GM19438 (cell line): Measurements from ENCODE around the gene CTNNA3.

ENCODE experiments used
- ATAC-seq: cut with Tn5 transposase; IDR thresholded peaks from one replicate; pipeline ENCODE4 v1.9.1; 2021; ENCODE audit warnings: low read depth; ENCODE audit not compliant: unreplicated experiment

The CTNNA3 gene

GRCh38 chr10:66215920-66216319, 1480.1 kb downstream of the CTNNA3 start:
- no peak for ATAC-seq

GRCh38 chr10:66214721-66215404, 1481.1 kb downstream of the CTNNA3 start:
- ATAC-seq, result no peak

GRCh38 chr10:66209025-66209424, 1487.0 kb downstream of the CTNNA3 start:
- no peak for ATAC-seq

GRCh38 chr10:66204838-66205237, 1491.2 kb downstream of the CTNNA3 start:
- no peak for ATAC-seq

GRCh38 chr10:66202101-66202500, 1493.9 kb downstream of the CTNNA3 start:
- no peak for ATAC-seq

GRCh38 chr10:66192162-66192831, 1503.7 kb downstream of the CTNNA3 start:
- no peak for ATAC-seq

GRCh38 chr10:66190413-66190812, 1505.6 kb downstream of the CTNNA3 start:
- ATAC-seq, result no peak

- ATAC-seq, result no peak
Measured at GRCh38 chr10:66189271-66189670, 1506.7 kb downstream of the CTNNA3 start.

GRCh38 chr10:66187053-66187733, 1508.8 kb downstream of the CTNNA3 start:
- ATAC-seq, result no peak

- no peak for ATAC-seq
Measured at GRCh38 chr10:66183028-66183427, 1513.0 kb downstream of the CTNNA3 start.

- peak; percentile 85 for ATAC-seq
Measured at GRCh38 chr10:66180581-66181318, 1515.2 kb downstream of the CTNNA3 start.

- no peak for ATAC-seq
Measured at GRCh38 chr10:66180021-66180420, 1516.0 kb downstream of the CTNNA3 start.

GRCh38 chr10:66176772-66177171, 1519.2 kb downstream of the CTNNA3 start:
- no peak for ATAC-seq

GRCh38 chr10:66167816-66168215, 1528.2 kb downstream of the CTNNA3 start:
- ATAC-seq, result no peak

GRCh38 chr10:66162560-66163143, 1533.3 kb downstream of the CTNNA3 start:
- no peak for ATAC-seq

GRCh38 chr10:66151346-66151745, 1544.6 kb downstream of the CTNNA3 start:
- ATAC-seq, result no peak

- ATAC-seq, result no peak
Measured at GRCh38 chr10:66148312-66148711, 1547.7 kb downstream of the CTNNA3 start.

GRCh38 chr10:66144016-66144415, 1552.0 kb downstream of the CTNNA3 start:
- ATAC-seq, result no peak

GRCh38 chr10:66102756-66103155, 1593.2 kb downstream of the CTNNA3 start:
- no peak for ATAC-seq

- no peak for ATAC-seq
Measured at GRCh38 chr10:66098595-66099480, 1597.2 kb downstream of the CTNNA3 start.
